RCC 7860 (cell line): ENCODE results near the gene FGFRL1.

Experiments
- DNase-seq: peaks from one replicate; pipeline ENCODE4 v3.0.0-alpha.2; 2015; ENCODE audit warnings: low spot score
- FAIRE-seq: peaks from 2 replicates; lab custom pipeline; 2012; peaks lifted over from hg19 to GRCh38; lab: Jason Lieb, UNC

The FGFRL1 gene

GRCh38 chr4:1004071-1004418 lies 7.4 kb upstream of the FGFRL1 start:
- FAIRE-seq (no peak), DNase-seq (no peak)

DNA sequence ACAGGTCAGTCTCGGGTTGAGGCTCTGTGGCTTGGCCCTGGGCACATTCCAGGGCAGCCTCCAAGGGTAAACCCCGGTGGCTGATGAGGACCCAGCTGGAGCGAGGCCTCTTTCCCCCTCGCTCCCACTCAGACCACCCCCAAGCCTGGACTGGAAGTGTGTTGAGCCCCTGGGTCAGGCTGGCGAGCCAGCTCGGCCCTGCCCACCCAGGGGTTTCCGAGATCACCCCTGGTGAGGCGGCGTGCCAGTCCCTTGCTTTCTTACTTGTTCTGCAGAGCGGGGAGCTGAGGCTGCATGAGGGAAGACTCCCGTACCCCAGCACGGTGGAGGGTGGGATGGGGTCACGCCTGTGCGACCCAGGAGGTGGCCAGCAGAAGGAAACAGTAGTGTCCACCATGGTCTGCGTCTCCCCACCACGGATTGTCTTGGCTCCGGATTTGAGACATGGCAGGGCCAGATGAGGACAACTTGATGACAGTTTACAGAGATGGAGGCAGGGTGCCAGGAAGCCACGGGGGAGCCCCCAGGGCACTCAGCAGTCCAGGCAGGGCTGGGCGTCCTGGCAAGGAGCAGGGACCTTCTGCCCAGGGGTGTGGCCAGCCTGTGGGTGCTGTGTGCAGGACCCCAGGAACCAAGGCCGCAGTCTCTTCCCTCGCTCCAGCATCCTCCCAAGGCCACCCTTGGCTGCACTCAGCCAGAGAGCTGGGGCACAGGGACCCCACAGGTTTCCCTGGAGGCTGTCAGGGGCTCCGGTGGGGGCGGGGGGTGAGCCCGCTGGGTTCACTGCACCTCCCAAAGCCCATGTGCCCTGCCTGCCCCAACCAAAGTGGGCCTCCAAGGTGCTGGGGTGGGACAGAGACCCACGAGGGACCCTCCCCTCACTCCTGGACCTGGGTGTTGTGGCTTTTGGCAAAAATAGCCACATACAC lies 6.6 kb upstream of the FGFRL1 start:
- DNase-seq (no peak), FAIRE-seq (no peak)

- FAIRE-seq (no peak), DNase-seq (no peak)
Measured at GRCh38 chr4:1006856-1007255, 4.6 kb upstream of the FGFRL1 start.

- FAIRE-seq (no peak), DNase-seq (no peak)
Measured at GRCh38 chr4:1008840-1009541, 2.4 kb upstream of the FGFRL1 start.

DNA sequence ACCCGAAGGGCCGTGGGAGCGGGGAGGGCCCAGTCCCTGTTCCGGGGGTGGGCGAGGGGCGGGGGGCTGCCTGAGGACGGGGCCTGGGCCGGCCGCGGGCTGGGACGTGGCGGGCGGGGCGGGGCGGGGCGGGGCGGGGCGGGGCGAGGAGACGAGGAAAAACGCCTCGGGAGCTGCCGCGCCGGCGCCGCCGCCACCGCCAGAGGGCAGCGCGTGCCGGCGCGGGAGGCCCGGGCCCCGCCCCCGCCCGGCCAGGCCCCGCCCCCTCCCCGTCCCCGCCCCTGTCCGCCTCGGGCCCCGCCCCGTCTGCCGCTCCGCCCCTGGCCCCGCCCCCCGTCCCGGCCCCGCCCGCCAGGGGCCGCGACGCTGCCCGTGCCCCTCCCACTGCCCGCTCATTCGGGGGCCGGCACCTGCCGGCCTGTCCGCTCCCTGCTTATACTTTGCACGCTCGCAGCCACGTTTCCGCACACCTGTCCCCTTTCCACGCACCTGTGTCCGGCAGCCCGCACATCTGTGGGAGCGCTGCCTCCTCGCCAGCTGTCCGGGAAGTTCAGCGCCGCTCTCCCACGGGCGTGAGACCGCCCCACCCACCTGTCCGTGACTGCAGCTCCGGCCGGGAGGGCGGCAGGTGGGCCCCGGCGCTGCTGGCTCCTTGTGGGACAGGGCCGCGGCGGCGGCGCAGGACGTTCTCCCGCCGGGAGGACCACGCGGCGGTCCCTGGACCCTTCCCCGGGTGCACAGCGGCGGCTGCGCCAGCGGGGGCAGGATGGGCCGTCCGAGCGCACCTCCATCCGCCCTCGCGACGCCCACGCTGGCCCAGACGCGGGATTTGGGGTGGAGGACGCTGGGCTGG lies 1.7 kb upstream of the FGFRL1 start:
- DNase-seq (peak; percentile 36), FAIRE-seq (no peak)

DNA sequence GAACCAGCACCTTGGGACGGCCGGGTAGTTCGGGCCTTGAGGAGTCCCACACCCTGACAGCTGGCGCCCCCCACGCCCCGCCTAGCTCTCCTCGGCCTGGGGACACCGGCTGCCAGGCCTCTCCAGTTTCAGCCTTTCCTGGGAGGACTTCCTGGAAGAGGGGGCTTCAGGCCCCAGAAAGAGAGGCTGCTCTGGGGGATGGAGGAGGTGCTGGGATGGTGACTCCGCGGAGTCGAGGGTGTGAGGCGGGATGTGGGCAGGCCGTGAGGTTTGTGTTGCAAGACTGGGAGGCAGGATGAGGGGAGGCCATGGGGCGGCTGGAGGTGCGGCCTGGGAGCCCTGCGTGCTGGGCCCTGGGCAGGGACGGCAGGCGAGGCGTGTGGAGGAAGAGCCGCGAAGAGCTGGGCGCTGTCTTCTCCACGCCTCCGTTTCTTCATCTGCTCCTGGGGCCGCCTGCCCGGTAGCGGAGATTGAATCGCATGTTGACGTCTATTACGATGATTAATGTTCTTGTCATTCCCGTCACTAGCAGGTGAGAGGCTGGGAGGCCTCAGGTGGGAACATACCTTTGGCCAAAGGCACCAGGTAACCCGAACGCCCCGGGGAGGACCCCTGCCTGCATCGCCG lies 918 bp upstream of the FGFRL1 start:
- DNase-seq (peak; percentile 50), FAIRE-seq (no peak)

DNA sequence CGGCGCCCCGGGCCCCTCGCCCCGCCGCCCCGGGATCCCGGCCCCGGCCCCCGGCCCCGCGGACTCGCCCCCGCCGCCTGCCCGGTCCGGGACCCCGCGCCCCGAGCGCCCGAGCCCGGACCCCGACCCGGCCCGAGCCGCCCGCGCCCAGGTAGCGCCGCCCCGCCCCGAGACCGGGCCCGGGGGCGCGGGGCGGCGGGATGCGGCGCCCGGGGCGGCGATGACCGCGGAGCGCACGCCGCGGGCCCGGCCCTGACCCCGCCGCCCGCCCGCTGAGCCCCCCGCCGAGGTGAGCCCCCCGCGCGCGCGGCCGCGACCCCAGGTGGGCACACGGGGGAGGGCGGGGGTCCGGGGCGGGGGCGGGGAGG lies 224 bp downstream of the FGFRL1 start:
- DNase-seq (no peak), FAIRE-seq (no peak)

DNA sequence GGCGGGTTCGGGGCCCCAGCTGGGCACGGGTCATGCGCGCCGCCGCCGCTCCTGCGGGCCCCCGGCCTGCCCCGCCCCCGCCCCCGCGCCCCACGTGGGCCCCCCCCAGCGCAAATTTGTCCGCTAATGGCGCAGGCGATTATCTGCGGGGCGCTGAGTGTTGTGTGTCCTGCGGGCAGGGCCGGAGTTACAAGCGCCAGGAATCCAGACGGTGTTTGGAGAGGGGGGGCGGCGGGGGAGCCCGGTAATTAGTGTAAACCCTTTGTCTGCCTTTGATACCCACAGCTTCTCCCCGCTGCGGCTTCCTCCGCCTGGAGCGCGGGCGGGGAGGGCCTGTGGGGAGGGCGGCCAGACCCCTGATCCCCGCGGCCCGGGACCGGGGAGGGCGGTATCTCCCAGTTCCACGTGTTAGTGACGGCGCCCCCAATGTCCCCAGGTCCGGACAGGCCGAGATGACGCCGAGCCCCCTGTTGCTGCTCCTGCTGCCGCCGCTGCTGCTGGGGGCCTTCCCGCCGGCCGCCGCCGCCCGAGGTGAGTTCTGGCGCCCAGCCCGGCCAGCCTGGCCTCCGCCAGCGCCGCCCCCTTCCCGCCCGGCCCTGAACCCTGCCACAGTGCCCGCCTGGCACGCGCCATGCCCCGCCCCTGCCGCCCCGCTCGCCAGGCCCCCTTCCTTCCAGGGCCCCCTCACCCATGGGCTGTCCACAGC lies 761 bp downstream of the FGFRL1 start:
- FAIRE-seq: no peak
- peak; percentile 46 for DNase-seq

GRCh38 chr4:1013225-1014073 lies 2.0 kb downstream of the FGFRL1 start:
- FAIRE-seq (no peak), DNase-seq (no peak)

- DNase-seq (no peak), FAIRE-seq (no peak)
Measured at GRCh38 chr4:1014291-1015167, 3.1 kb downstream of the FGFRL1 start.

- FAIRE-seq (no peak), DNase-seq (no peak)
Measured at GRCh38 chr4:1015179-1015578, 3.8 kb downstream of the FGFRL1 start.

- DNase-seq (no peak), FAIRE-seq (no peak)
Measured at GRCh38 chr4:1015746-1016145, 4.3 kb downstream of the FGFRL1 start.

- DNase-seq (no peak), FAIRE-seq (no peak)
Measured at GRCh38 chr4:1017211-1017610, 5.8 kb downstream of the FGFRL1 start.

- FAIRE-seq: no peak
- no peak for DNase-seq
Measured at GRCh38 chr4:1017706-1018105, 6.3 kb downstream of the FGFRL1 start.

DNA sequence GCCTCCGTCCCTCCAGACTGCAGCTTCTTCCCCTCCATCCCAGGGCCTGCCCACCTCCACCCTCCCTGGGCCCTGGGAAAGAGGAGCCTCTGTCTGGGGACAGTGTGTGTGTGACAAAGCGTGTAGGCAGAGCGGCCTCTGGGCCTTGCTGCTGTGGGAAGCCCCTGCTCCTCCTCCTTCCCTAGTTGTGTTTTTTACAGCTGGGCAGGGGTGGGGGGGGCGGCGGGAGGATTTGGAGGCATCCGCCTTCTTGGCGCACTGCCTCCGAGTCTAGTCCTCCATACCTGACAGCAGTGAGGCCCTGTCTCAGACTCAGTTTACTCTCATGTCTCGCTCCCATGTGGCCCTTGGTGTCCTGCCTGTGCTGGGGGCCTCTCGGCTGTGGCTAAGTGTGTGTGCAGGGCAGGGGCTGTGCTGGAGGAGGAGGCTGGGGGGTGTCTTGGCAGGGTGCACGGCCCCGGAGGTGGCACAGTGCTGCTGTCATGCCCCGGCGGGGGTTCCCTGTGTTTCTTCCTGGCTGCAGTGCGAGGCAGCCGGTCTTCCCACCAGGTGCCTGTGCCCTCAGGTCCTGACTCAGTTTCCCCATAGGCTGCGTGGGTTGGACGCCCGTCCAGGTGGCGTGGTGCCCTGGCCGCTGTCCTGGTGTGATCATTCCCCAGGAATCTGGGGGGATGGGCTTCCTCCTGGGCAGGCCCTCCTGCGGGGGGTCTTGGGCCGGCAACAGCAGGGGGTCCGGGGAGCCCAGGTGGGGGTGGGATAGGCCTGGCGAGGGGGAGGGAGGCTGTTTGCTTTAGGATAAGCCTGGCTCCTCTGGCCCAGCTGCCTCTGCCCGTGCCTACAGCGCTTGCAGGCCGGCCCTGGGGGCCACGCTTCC lies 7.0 kb downstream of the FGFRL1 start:
- no peak for FAIRE-seq
- DNase-seq: no peak

- FAIRE-seq: no peak
- no peak for DNase-seq
Measured at GRCh38 chr4:1019320-1019719, 7.9 kb downstream of the FGFRL1 start.

DNA sequence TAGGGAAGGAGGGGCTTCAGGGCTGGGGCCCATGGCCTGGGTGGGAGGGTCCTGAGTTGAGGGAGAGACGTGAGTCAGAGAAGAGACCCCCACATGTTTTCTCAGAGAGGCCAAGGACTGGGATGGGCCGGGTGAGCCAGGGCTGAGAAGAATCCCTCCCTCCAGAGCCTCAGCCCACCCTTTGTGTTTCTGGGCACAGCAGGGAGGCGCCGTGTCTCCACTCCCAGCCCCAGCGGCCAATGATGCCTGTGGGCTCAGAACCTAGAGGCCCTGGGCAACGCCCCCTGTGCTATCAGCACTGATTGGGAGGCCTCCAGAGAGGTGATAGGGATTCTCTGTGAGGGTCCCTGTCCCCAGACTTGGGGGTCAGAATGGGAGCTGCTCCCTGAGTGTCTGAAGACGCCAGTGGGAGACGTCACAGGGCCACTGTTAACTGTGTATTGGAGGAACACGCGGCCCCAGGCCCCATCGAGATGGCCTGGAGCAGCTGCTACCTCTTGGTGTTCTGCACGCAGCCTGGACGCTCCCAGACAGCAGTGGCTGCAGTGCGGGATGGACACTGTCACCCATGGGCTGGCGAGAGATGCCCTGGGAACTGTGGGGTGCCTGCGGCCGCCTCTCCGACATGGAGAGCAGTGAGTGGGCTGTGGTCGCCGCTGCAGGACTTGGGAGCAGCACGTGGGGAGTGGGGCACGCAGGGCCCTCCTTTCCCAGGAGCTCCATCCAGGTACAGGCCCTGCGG lies 8.5 kb downstream of the FGFRL1 start:
- FAIRE-seq (no peak), DNase-seq (no peak)
